ENCODE results near the gene DTX1. TPM values are rescaled to one million over a fixed set of nuclear protein-coding genes. Genes with fewer than 3 reads are reported as not detected.

The DTX1 gene
- total RNA-seq, 1 experiment from 2014 or later, result 0.44 TPM

GRCh38 chr12:113049976-113050742 lies 6.4 kb upstream of the DTX1 start:
- no TSS peak for BruUV-seq (replicated peaks)
- Histone ChIP-seq H3K27me3 (ENCODE audit: control insufficient read depth, insufficient read depth, low read length) (peaks cover 20% of the 10 kb centered on the region), H3K9me3 (ENCODE audit: control insufficient read depth, insufficient read depth, low read depth, low read length) (no peaks in the 10 kb centered on the region), H3K4me3 (ENCODE audit: low read depth in 2 of 2, low read length in 2 of 2) (no peak overlapping the region), H3K4me1 (ENCODE audit: control insufficient read depth, insufficient read depth, low read length) (no peaks in the 10 kb centered on the region), H3K36me3 (ENCODE audit: control insufficient read depth, insufficient read depth, low read length) (no peaks in the 10 kb centered on the region), H3K27ac (ENCODE audit: low read length) (no peak overlapping the region)
- TF ChIP-seq CTCF (IDR thresholded peaks at IDR 0.05) (peak; percentile 74), REST (IDR thresholded peaks at IDR 0.05; ENCODE audit: insufficient read depth in 1 of 2, low read depth in 2 of 2, low read length in 1 of 2) (no peak)
- CTCF ChIA-PET, result interaction anchor here (0.9 kb wide), 1 partner anchor 51 kb away, joined by 3 read pairs; no protein-coding TSS in a partner anchor
- in situ Hi-C loops (cut with HindIII; ENCODE audit: low pct_unique_long_range_greater_than_20kb, low sequenced_read_pairs) (loop anchor here (25.0 kb wide), 1 partner anchor 112 kb away; no protein-coding TSS in a partner anchor), intact Hi-C loops (cut with micrococcal nuclease; ENCODE audit: unreplicated experiment) (loop anchor here (1.0 to 2.0 kb wide), 3 partner anchors 48 to 125 kb away; no protein-coding TSS in a partner anchor)
- ATAC-seq (peak; percentile 82), DNase-seq (ENCODE audit: low read depth, low spot score) (no peak)
- POLR2A ChIA-PET, result interaction anchor here (0.6 kb wide), 1 partner anchor 9 kb away, joined by 6 read pairs; no protein-coding TSS in a partner anchor

GRCh38 chr12:113050795-113051194 lies 5.7 kb upstream of the DTX1 start:
- intact Hi-C loops (cut with micrococcal nuclease; ENCODE audit: unreplicated experiment), result no loop called here
- Histone ChIP-seq H3K36me3 (ENCODE audit: control insufficient read depth, insufficient read depth, low read length) (no peaks in the 10 kb centered on the region), H3K27ac (ENCODE audit: low read length) (no peak overlapping the region), H3K9me3 (ENCODE audit: control insufficient read depth, insufficient read depth, low read depth, low read length) (no peaks in the 10 kb centered on the region), H3K27me3 (ENCODE audit: control insufficient read depth, insufficient read depth, low read length) (peaks cover 21% of the 10 kb centered on the region), H3K4me3 (ENCODE audit: low read depth in 2 of 2, low read length in 2 of 2) (no peak overlapping the region), H3K4me1 (ENCODE audit: control insufficient read depth, insufficient read depth, low read length) (no peaks in the 10 kb centered on the region)
- ChIA-PET POLR2A (interaction anchor here (0.6 kb wide), 1 partner anchor 9 kb away, joined by 6 read pairs; no protein-coding TSS in a partner anchor), CTCF (interaction anchor here (0.9 kb wide), 1 partner anchor 50 kb away, joined by 3 read pairs; no protein-coding TSS in a partner anchor)
- no TSS peak for BruUV-seq (replicated peaks)
- in situ Hi-C loops (cut with HindIII; ENCODE audit: low pct_unique_long_range_greater_than_20kb, low sequenced_read_pairs), result loop anchor here (25.0 kb wide), 1 partner anchor 112 kb away; no protein-coding TSS in a partner anchor
- ATAC-seq (no peak), DNase-seq (ENCODE audit: low read depth, low spot score) (no peak)
- no peak for TF ChIP-seq CTCF (IDR thresholded peaks at IDR 0.05)
- TF ChIP-seq TCF7L2 (IDR thresholded peaks at IDR 0.05; ENCODE audit: low read depth, low read length), result no peak
- TF ChIP-seq SIN3A (IDR thresholded peaks at IDR 0.05; ENCODE audit: borderline replicate concordance, insufficient read depth, low read depth, low read length), result no peak
- no peak for TF ChIP-seq POLR2AphosphoS5 (IDR thresholded peaks at IDR 0.05; ENCODE audit: low read depth, low read length)
- TF ChIP-seq REST (IDR thresholded peaks at IDR 0.05; ENCODE audit: insufficient read depth in 1 of 2, low read depth in 2 of 2, low read length in 1 of 2), result no peak
